Keratinocyte (primary cell): ENCODE results near the gene PRL. TPM values are rescaled to one million over a fixed set of nuclear protein-coding genes. Genes with fewer than 3 reads are reported as not detected.

Experiments
- DNase-seq: peaks from one replicate; pipeline ENCODE4 v3.0.0-alpha.2; 2011; ENCODE audit warnings: low read depth, missing footprints, low spot score
- FAIRE-seq: peaks from 2 replicates; lab custom pipeline; 2011; peaks lifted over from hg19 to GRCh38; lab: Jason Lieb, UNC
- H2AFZ ChIP-seq: 2 replicates; pipeline ENCODE4 v1.6.0; 2012; ENCODE audit warnings: low read length, control low read depth, inconsistent platforms; ENCODE audit not compliant: control insufficient read depth
- H3K27ac ChIP-seq: 2 replicates; pipeline ENCODE4 v1.5.1; 2011; ENCODE audit warnings: low read length; ENCODE audit not compliant: control insufficient read depth, insufficient read depth
- H3K27me3 ChIP-seq: 3 replicates; pipeline ENCODE4 v1.6.0; 2011; ENCODE audit warnings: low read length; ENCODE audit not compliant: control insufficient read depth, insufficient read depth; ENCODE audit errors: extremely low read depth
- H3K36me3 ChIP-seq, 2 experiments: 2 replicates in 1 of 2; 3 replicates in 1 of 2; pipeline ENCODE4 v1.5.1; 2011; ENCODE audit warnings: low read length in 2 of 2, mild to moderate bottlenecking in 1 of 2; ENCODE audit not compliant: control insufficient read depth in 2 of 2, insufficient read depth in 2 of 2; ENCODE audit errors: extremely low read depth in 1 of 2
- H3K4me1 ChIP-seq: 3 replicates; pipeline ENCODE4 v1.5.1; 2011; ENCODE audit warnings: low read length; ENCODE audit not compliant: control insufficient read depth, insufficient read depth; ENCODE audit errors: extremely low read depth
- H3K4me2 ChIP-seq: 3 replicates; pipeline ENCODE4 v1.6.0; 2011; ENCODE audit warnings: low read depth, low read length; ENCODE audit not compliant: control insufficient read depth, insufficient read depth; ENCODE audit errors: extremely low read depth
- H3K4me3 ChIP-seq, 3 experiments: fragments of 200-600 bp in 1 of 3; sonication (generic) in 1 of 3; 2 replicates in 2 of 3; 3 replicates in 1 of 3; pipeline ENCODE4 v1.5.1; 2011 to 2016; ENCODE audit warnings: low read length in 3 of 3, mild to moderate bottlenecking in 3 of 3, control low read depth in 2 of 3, inconsistent platforms in 1 of 3, low read depth in 1 of 3, mixed read lengths in 1 of 3, mixed run types in 1 of 3, moderate library complexity in 1 of 3; ENCODE audit not compliant: control insufficient read depth in 2 of 3, insufficient read depth in 2 of 3; ENCODE audit errors: extremely low read depth in 1 of 3
- H3K79me2 ChIP-seq: 2 replicates; pipeline ENCODE4 v1.6.0; 2012; ENCODE audit warnings: low read length; ENCODE audit not compliant: control insufficient read depth, insufficient read depth
- H3K9ac ChIP-seq: 3 replicates; pipeline ENCODE4 v1.6.0; 2011; ENCODE audit warnings: low read length; ENCODE audit not compliant: control insufficient read depth, insufficient read depth; ENCODE audit errors: extremely low read depth
- H3K9me1 ChIP-seq: 3 replicates; pipeline ENCODE4 v1.6.0; 2011; ENCODE audit warnings: low read length; ENCODE audit not compliant: control insufficient read depth, insufficient read depth; ENCODE audit errors: extremely low read depth
- H3K9me3 ChIP-seq: 2 replicates; pipeline ENCODE4 v1.5.1; 2012; ENCODE audit warnings: low read depth, low read length; ENCODE audit not compliant: control insufficient read depth
- H4K20me1 ChIP-seq: 3 replicates; pipeline ENCODE4 v1.6.0; 2011; ENCODE audit warnings: low read length; ENCODE audit not compliant: control insufficient read depth, insufficient read depth; ENCODE audit errors: extremely low read depth
- EZH2 ChIP-seq: IDR thresholded peaks from one replicate; pipeline ENCODE4 v1.6.1; 2012; ENCODE audit warnings: inconsistent platforms, mild to moderate bottlenecking, low read length, moderate library complexity
- dilution Hi-C: fragments of 300-500 bp; cut with MboI; formaldehyde crosslinking; loops from one replicate; pipeline ENCODE4 v1.7.0; 2020; ENCODE audit warnings: low sequenced_read_pairs; ENCODE audit not compliant: extremely low pct_ligation_motif_present
- polyA plus RNA-seq, 5 experiments: library from polyadenylated mRNA; depleted of rRNA in 3 of 5; stranded (reverse) in 3 of 5; stranded (forward) in 1 of 5; unstranded in 1 of 5; fragments of >200 nt; gene quantifications; 1 replicate in 1 of 5; 2 replicates in 3 of 5; 3 replicates in 1 of 5; pipeline versions ENCODE4 v1.2.1 to v1.2.3, GENCODE V29; 2011 to 2012; ENCODE audit warnings: missing spikeins in 2 of 5, low read depth in 1 of 5, low replicate concordance in 1 of 5
- TF ChIP-seq, protein P1 (sequence below), 3 experiments: IDR thresholded peaks in 1 of 3; conservative IDR thresholded peaks in 1 of 3; optimal IDR thresholded peaks in 1 of 3; 2 replicates in 2 of 3; 3 replicates in 1 of 3; pipeline versions ENCODE3 to v1.5.1; 2011; ENCODE audit warnings: low read length in 3 of 3, mild to moderate bottlenecking in 3 of 3, moderate library complexity in 2 of 3, control low read depth in 1 of 3, inconsistent platforms in 1 of 3; ENCODE audit not compliant: insufficient read depth in 2 of 3; ENCODE audit errors: extremely low read depth in 1 of 3

PRL gene
- polyA plus RNA-seq, 1 donor (not counting 4 experiments of a cell fraction or from before 2014, with no cell fraction given): not detected

GRCh38 chr6:22327881-22328280, 31.0 kb upstream of the PRL start:
- TF ChIP-seq, protein P1, sequence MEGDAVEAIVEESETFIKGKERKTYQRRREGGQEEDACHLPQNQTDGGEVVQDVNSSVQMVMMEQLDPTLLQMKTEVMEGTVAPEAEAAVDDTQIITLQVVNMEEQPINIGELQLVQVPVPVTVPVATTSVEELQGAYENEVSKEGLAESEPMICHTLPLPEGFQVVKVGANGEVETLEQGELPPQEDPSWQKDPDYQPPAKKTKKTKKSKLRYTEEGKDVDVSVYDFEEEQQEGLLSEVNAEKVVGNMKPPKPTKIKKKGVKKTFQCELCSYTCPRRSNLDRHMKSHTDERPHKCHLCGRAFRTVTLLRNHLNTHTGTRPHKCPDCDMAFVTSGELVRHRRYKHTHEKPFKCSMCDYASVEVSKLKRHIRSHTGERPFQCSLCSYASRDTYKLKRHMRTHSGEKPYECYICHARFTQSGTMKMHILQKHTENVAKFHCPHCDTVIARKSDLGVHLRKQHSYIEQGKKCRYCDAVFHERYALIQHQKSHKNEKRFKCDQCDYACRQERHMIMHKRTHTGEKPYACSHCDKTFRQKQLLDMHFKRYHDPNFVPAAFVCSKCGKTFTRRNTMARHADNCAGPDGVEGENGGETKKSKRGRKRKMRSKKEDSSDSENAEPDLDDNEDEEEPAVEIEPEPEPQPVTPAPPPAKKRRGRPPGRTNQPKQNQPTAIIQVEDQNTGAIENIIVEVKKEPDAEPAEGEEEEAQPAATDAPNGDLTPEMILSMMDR (optimal IDR thresholded peaks at IDR 0.05 in 1 of 3, IDR thresholded peaks at IDR 0.05 in 1 of 3, conservative IDR thresholded peaks at IDR 0.05 in 1 of 3; ENCODE audit: extremely low read depth in 1 of 3, insufficient read depth in 2 of 3, low read length in 3 of 3): no peak
- TF ChIP-seq EZH2: no peak
- Histone ChIP-seq H3K9me1 (no peaks in the 10 kb centered on the region), H3K4me2 (no peak overlapping the region), H2AFZ (no peak overlapping the region), H4K20me1 (no peaks in the 10 kb centered on the region), H3K9me3 (no peaks in the 10 kb centered on the region), H3K79me2 (no peaks in the 10 kb centered on the region), H3K4me1 (no peaks in the 10 kb centered on the region), H3K4me3 (no peak overlapping the region), H3K27me3 (no peaks in the 10 kb centered on the region), H3K36me3 (no peaks in the 10 kb centered on the region), H3K9ac (no peak overlapping the region), H3K27ac (no peak overlapping the region)
- no peak for FAIRE-seq
- dilution Hi-C loops: no loop called here
- DNase-seq: no peak

DNA sequence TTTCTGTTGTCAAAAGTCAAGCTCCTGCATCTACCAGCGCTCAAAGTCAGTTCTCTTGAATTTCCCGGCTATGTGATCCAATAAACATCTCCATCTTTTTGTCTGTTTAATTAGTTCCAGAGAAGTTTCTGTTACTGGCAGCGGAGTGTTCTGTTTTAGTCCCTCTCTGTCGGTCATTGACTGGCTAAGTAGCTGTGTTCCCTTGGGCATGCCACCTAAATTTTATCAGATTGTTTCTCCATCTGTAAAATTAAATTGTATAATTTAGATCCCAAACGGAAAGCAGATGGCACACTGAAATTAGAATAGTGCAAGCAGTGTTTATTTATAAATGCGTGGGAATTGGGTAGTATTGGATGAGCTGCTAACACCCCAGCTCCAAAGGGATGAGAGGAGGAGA, 29.7 kb upstream of the PRL start:
- no peak overlapping the region for H3K4me3 ChIP-seq
- no peak overlapping the region for H3K27ac ChIP-seq
- dilution Hi-C loops: no loop called here
- no peaks in the 10 kb centered on the region for H3K36me3 ChIP-seq
- TF ChIP-seq, protein P1 (optimal IDR thresholded peaks at IDR 0.05 in 1 of 3, IDR thresholded peaks at IDR 0.05 in 1 of 3, conservative IDR thresholded peaks at IDR 0.05 in 1 of 3; ENCODE audit: extremely low read depth in 1 of 3, insufficient read depth in 2 of 3, low read length in 3 of 3): no peak
- TF ChIP-seq EZH2: no peak
- H3K9ac ChIP-seq: no peak overlapping the region
- DNase-seq: no peak
- no peaks in the 10 kb centered on the region for H3K9me3 ChIP-seq
- H3K4me1 ChIP-seq: no peaks in the 10 kb centered on the region
- no peaks in the 10 kb centered on the region for H4K20me1 ChIP-seq
- H3K27me3 ChIP-seq: no peaks in the 10 kb centered on the region
- no peak for FAIRE-seq
- no peak overlapping the region for H3K4me2 ChIP-seq
- no peak overlapping the region for H2AFZ ChIP-seq
- no peaks in the 10 kb centered on the region for H3K79me2 ChIP-seq
- H3K9me1 ChIP-seq: no peaks in the 10 kb centered on the region
